Neural progenitor cell (in vitro differentiated cells): ENCODE results near the gene MCM8.

Experiments used
- CTCF ChIP-seq: fragments of 200-600 bp; sonication (generic); IDR thresholded peaks from 2 replicates; pipeline ENCODE4 v1.5.1; 2017; ENCODE audit warnings: antibody characterized with exemption, mild to moderate bottlenecking
- EZH2 ChIP-seq: fragments of 200-600 bp; sonication (generic); IDR thresholded peaks from 2 replicates; pipeline ENCODE4 v1.6.1; 2017; ENCODE audit warnings: antibody characterized with exemption, mild to moderate bottlenecking, moderate library complexity
- EZH2phosphoT487 ChIP-seq: fragments of 200-600 bp; sonication (generic); IDR thresholded peaks from 2 replicates; pipeline ENCODE4 v1.6.1; 2017; ENCODE audit warnings: antibody characterized with exemption

DNA sequence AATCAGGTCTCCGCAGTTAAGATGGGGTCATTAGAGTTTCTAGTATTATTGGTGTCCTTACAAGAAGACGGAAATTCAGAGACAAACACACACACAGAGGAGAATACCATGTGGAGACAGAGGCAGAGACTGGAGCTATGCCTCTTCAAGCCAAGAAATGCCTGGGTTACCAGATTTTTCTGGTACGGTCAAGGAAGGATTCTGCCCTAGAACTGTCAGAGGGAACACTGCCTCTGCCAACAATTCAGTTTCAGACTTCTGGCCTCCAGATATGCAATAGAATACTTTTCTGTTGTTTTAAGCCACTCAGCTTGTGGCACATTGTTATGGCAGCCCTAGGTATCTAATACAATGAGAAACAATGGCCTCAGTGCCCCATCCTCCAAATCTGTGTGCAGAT is 19.0 kb upstream of the MCM8 start:
- TF ChIP-seq CTCF (no peak), EZH2phosphoT487 (no peak), EZH2 (no peak)
